Measurements from ENCODE around the gene IMMP1L.

GRCh38 chr11:31441296-31441695 is 68.1 kb downstream of the IMMP1L start:
- no peak for TF ChIP-seq JUN (IDR thresholded peaks at IDR 0.05; ENCODE audit: low read depth, low read length)
- no peak for TF ChIP-seq POLR2A (IDR thresholded peaks at IDR 0.05; ENCODE audit: control extremely low read depth in 1 of 2, low read depth in 2 of 2, low read length in 2 of 2)
- no peak for TF ChIP-seq SAP30 (IDR thresholded peaks at IDR 0.05; ENCODE audit: insufficient read depth, insufficient replicate concordance, low read length)
- TF ChIP-seq GABPA (IDR thresholded peaks at IDR 0.05; ENCODE audit: borderline replicate concordance, insufficient read depth, low read length): no peak
- TF ChIP-seq GTF2F1 (IDR thresholded peaks at IDR 0.05; ENCODE audit: borderline replicate concordance, low read depth, low read length): no peak
- TF ChIP-seq, protein P1, sequence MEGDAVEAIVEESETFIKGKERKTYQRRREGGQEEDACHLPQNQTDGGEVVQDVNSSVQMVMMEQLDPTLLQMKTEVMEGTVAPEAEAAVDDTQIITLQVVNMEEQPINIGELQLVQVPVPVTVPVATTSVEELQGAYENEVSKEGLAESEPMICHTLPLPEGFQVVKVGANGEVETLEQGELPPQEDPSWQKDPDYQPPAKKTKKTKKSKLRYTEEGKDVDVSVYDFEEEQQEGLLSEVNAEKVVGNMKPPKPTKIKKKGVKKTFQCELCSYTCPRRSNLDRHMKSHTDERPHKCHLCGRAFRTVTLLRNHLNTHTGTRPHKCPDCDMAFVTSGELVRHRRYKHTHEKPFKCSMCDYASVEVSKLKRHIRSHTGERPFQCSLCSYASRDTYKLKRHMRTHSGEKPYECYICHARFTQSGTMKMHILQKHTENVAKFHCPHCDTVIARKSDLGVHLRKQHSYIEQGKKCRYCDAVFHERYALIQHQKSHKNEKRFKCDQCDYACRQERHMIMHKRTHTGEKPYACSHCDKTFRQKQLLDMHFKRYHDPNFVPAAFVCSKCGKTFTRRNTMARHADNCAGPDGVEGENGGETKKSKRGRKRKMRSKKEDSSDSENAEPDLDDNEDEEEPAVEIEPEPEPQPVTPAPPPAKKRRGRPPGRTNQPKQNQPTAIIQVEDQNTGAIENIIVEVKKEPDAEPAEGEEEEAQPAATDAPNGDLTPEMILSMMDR (IDR thresholded peaks at IDR 0.05; ENCODE audit: control extremely low read depth in 1 of 3, insufficient read depth in 1 of 3, low read depth in 1 of 3, low read length in 3 of 3): no peak
- TF ChIP-seq EZH2 (IDR thresholded peaks at IDR 0.05; ENCODE audit: low read depth, low read length, severe bottlenecking): no peak
- TF ChIP-seq KDM1A (IDR thresholded peaks at IDR 0.05; ENCODE audit: borderline replicate concordance, low read length): no peak
- TF ChIP-seq EGR1 (IDR thresholded peaks at IDR 0.05; ENCODE audit: borderline replicate concordance, low read depth, low read length): no peak
- TF ChIP-seq JUND (IDR thresholded peaks at IDR 0.05; ENCODE audit: low read length): no peak
- TF ChIP-seq TAF7 (optimal IDR thresholded peaks at IDR 0.05; ENCODE audit: borderline replicate concordance, low read depth, low read length): no peak

All from H1 (cell line).